ENCODE measurements around the gene SETDB2.

SETDB2 gene

DNA sequence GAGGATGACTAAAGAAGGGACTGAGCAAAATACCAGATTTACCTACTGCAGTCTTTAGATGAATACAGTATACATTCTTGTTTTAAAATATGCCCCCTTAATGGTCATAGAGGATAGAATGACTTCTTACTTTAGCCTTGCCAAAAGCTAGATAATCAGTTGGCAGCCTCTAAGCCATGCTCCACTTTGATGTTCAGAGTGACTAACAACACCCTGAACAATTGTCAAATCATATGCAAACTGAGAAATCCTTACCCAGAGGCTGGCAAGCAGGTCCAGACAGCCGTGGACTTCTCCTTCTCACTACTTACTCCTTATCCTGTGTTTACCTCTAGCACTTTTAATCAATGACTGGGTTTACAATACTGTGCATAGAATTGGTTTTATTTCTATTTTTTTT, 28.1 kb downstream of the SETDB2 start:
- no peak for DNase-seq

DNA sequence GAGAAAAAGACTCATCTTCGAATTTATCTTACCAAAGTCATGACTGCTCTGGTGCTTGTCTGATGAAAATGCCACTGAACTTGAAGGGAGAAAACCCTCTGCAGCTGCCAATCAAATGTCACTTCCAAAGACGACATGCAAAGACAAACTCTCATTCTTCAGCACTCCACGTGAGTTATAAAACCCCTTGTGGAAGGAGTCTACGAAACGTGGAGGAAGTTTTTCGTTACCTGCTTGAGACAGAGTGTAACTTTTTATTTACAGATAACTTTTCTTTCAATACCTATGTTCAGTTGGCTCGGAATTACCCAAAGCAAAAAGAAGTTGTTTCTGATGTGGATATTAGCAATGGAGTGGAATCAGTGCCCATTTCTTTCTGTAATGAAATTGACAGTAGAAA, 32.5 kb downstream of the SETDB2 start:
- no peak for DNase-seq

DNA sequence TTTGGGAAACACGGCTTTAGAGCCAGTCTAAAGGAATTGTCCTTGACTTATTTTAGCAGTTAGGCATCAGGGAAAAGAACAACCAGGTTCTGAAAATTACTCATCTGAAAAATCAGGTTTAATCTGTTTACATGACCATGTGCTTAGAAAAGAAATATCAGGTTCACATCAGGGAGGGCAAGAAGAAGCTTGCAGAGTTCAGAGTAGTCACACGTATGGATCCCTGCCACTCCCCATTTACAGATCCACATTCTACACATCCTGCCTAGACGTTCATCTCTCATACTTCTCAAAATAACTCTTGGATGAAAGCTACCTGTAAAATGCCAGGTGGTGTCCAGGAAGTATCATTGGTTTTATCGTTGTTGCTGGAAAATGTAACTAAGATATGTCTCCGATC, 37.7 kb downstream of the SETDB2 start:
- DNase-seq = no peak

DNA sequence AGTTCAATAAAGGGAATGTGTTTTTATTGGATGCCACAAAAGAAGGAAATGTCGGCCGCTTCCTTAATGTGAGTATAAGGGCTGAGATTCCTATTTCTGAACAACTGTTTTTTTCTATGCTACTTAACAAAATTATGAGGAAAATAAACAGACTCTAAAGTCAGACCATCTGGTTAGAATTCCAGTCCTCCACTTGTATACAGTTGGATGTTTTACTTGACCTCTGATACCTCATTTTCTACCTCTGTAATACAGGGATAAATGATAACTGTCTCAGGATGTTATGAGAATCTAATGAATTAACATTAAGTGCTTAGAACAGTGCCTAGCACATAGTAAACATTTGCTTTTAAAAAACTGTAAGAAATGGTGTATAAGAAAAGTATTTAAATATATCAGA, 44.5 kb downstream of the SETDB2 start:
- DNase-seq = no peak

DNA sequence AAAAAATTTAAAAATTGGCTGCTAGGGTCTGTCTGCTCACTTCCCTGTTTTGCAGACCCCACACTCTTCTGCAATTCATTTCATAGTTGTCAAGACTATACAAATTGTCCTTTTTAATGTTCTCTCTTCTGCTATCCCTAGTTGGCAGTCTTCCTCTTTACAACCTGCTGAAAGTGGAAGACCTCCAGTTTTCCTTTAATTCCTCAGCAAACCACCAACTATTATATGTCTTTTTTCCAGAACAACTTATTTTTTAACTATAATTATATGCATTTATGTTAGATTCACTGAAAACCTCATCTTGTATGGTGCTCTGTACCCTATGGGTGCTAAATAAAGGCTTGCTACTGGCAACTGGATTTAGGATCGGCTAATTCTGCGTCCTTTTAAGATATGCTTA, 50.6 kb downstream of the SETDB2 start:
- DNase-seq = no peak

GRCh38 chr13:49495783-49496762, 52.0 kb downstream of the SETDB2 start, which contains the start of gene PHF11:
Gene PHF11, plus strand, starts transcription at chr13:49495953. Its CDS starts 49 bp downstream, at chr13:49496002.
- DNase-seq = peak; percentile 87

DNA sequence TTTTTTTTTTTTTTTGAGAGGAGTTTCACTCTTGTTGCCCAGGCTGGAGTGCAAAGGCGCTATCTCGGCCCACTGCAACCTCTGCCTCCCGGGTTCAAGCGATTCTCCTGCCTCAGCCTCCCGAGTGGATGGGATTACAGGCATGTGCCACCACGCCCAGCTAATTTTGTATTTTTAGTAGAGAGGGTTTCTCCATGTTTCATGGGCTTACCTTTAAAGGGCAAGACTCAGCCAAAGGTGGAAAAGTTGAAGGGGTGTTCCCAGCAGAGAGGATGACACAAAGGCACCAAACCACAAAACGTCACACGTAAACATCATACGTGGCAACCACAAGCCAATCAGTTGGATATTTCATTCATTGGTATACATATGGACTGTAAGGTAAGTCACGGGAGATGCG, 52.8 kb downstream of the SETDB2 start:
- DNase-seq = peak; percentile 53

GRCh38 chr13:49497272-49497671, 53.2 kb downstream of the SETDB2 start:
- DNase-seq = no peak

DNA sequence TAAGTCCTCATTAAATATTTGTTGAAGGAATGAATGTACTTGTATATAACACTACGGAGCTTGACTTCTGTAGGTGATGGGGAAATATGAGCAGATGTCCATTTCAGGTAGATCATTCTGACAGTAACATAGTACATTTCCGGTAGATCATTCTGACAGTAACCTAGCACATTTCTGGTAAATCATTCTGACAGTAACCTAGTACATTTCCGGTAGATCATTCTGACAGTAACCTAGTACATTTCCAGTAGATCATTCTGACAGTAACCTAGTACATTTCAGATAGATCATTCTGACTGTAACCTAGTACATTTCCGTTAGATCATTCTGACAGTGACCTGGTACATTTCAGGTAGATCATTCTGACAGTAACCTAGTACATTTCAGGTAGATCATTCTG, 54.1 kb downstream of the SETDB2 start:
- DNase-seq = no peak

GRCh38 chr13:49499889-49500660, 56.0 kb downstream of the SETDB2 start:
- DNase-seq = no peak

GRCh38 chr13:49502954-49503353, 58.9 kb downstream of the SETDB2 start:
- DNase-seq = no peak

DNA sequence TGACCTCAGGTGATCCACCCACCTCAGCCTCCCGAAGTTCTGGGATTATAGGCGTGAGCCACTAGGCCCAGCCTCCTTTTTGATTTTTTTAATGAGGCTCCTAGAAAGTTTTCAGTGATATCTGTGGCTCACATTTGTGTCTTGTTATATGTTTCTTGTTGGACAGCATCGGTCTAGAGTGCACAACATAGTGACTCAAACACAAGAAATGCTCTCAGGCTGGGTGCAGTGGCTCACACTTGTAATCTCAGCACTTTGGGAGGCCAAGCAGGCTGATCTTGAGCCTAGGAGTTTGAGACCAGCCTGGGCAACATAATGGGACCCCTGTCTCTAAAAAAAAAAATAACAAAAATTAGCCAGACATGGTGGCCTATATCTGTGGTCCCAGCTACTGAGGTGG, 59.9 kb downstream of the SETDB2 start:
- no peak for DNase-seq

- no peak for DNase-seq
Measured at GRCh38 chr13:49512578-49512977, 68.5 kb downstream of the SETDB2 start.

DNA sequence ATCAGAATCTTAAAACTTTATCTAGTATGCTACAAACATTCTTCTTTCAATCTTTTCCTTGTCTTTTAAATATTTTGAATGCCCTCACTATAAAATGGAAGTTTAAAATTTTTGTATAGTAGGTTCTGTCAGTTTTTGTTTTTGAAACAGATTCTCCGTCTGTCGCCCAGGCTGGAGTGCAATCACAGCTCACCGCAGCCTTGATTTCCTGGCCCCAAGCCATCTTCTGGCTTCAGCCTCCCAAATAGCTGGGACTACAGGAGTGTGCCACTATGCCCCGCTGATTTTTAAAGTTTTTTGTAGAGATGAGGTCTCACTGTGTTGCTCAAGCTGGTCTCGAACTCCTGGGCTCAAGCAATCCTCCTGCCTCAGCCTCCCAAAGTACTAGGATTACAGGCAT, 72.4 kb downstream of the SETDB2 start:
- no peak for DNase-seq

- no peak for DNase-seq
Measured at GRCh38 chr13:49517461-49517860, 73.4 kb downstream of the SETDB2 start.

DNA sequence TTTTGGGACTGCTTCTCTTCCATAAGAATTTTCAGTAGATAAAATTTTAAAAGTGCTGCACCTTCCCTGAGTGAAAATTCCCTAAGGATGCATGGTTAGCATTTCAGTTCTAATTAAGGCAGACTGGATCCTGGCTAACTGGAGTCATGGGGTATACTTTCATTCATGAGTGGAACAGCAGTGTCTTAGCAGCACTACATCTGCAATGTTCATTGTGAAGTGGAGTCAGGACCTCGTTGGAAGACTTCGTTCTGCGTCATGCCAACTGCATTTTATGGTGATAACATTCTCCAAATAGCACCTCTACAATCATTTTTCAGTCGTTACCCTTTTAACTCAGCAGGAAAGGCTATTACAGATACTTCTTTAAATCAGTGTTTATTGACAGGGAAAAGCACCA, 77.2 kb downstream of the SETDB2 start:
- no peak for DNase-seq

DNA sequence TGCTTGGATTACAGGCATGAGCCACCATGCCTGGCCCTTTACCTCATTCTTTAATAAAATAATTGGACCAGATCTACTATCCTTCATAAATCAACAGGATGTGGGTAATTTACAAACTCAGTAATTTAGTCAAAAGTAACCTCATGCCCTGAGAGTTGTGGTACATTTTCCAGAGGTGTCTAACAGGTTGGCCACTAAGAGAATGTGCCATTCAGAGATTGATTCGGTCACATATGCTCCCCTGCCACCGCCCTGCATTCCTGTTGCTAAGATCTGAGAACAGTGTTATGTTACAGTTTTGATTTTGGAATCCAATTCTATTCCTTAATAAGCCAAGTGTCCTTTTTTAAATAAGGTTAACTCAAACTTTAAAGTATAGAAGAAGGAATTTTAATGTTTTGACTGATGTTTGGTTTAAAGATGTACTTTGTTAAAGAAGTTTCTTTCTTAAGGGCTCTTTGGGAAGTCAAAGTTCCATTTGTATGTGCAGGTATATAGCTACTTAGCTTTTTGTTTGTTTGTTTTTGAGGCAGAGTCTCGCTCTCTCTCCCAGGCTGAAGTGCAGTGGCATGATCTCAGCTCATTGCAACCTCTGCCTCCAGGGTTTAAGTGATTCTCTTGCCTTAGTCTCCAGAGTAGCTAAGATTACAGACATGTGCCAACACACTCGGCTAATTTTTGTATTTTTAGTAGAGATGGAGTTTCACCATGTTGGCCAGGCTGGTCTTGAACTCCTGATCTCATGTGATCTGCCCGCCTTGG, 80.8 kb downstream of the SETDB2 start:
- no peak for DNase-seq

DNA sequence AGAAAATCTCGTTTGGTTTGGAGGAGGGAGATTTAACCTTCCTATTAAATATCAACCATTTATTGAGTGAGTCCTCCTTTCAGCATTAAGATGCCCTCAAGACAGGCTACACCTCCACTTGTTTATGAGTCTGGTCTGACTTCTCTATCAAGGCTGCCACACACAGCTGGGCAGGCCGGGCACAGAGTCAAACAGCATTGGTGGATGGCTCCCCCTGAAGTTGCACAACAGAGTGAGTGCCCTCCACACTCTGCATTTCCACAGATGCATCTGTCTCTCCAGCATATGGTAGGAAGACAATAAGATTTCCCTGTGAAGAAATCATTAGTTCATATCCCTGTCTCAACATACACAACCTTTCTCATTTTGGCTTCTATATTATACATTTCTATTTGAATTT, 83.0 kb downstream of the SETDB2 start:
- DNase-seq = no peak

DNA sequence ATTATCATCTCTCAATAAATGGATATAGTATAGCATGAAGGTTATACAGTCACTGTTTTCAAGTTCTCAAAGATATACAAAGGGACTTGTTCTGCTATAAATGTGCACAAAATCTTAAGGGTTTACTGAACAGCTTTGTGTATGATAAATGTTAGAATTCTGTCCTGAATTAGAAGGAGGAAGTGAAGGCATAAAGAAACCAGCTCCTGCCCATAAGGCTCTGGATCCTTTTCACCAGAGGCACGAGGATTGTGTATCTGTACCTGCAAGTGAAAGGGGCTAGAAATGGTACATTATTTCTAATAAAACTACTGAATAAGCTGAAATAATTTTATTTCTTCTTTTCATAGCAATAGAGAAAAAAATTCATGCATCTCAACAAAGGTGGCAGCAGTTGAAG, 84.1 kb downstream of the SETDB2 start:
- DNase-seq = no peak

DNA sequence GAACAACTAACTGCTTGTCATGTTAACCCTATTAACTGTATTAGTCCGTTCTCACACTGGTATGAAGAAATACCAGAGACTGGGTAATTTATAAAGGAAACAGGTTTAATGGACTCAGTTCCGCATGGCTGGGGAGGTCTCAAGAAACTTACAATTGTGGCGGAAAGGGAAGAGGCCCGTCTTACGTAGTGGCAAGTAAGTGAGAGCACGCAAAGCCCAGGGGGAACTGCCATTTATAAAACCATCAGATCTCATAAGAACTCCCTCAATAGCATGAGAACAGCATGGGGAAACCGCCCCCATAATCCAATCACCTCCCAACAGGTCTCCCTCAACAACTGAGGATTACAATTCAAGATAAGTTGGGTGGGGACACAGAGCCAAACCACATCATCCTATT, 86.4 kb downstream of the SETDB2 start:
- peak; percentile 24 for DNase-seq

DNA sequence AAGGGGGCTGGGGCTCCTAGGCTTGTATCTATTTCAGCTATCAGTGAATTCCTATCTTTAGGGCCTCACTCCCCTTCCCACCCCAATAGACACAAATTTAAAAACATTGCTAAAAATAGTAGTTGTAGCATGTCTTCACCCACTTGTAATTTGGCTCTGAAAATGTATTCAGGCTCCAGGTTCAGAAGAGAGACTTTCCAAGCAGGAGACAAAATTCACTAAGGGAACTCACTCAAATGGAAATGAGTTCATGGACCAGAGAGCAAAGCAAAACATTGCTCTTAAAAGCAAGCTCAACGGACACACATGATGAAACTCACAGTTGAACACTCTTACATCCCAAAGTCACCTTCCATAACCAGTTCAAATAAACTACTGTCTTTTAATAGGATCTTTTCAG, 88.5 kb downstream of the SETDB2 start:
- no peak for DNase-seq

DNA sequence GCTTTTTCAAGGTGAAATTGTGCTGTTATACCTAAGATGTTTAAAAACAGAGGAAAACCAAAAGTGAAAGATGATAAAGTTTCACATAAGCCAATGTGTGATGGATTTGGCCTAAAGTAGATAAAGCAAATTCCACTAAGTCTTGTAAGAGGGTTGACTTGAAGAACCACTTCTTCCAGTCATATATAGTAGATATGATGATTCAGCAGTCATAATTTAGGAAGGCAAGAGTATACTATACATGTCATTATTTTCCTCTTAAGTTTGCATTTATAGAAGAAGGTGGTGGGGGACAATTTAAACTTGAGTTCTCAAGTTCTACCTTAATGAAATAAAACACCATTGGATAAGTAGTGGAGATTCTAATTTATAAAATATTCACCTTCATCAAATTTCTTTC, 88.9 kb downstream of the SETDB2 start:
- DNase-seq = no peak

GRCh38 chr13:49533591-49534269, 89.7 kb downstream of the SETDB2 start:
- no peak for DNase-seq
